Stimulated activated naive B cell treated with anti-CD40 and anti-IgM and Interleukin-4, amounts not matched to agents 10 μg/mL and 1 μg/mL and 100 μg/mL, for 72 hours (primary cell): ENCODE results near the gene NBAS.
"Not testable (repeated sequence)": the region's sequence is repeated elsewhere in the genome, so short reads cannot be mapped to it uniquely, and the experiment has no call there.

Source experiments
- ATAC-seq, 2 donors: fragments of 150-1000 bp; cut with Tn5 transposase; replicated peaks; 2 replicates each; pipeline ENCODE4 v1.10.0; 2021; ENCODE audit warnings: moderate library complexity in 1 of 2
- DNase-seq: peaks from one replicate; pipeline ENCODE4 v3.0.0; 2021
- H3K27ac Mint-ChIP-seq: one replicate; pipeline ENCODE4 v1.8.0; 2022; ENCODE audit warnings: mild to moderate bottlenecking, mixed read lengths
- H3K27me3 Mint-ChIP-seq, 2 donors: one replicate each; pipeline ENCODE4 v1.8.0; 2022; ENCODE audit warnings: mixed read lengths in 2 of 2
- H3K36me3 Mint-ChIP-seq, 2 donors: one replicate each; pipeline ENCODE4 v1.8.0; 2022; ENCODE audit warnings: mixed read lengths in 2 of 2, mild to moderate bottlenecking in 1 of 2
- H3K4me1 Mint-ChIP-seq, 2 donors: one replicate each; pipeline ENCODE4 v1.8.0; 2022; ENCODE audit warnings: mixed read lengths in 2 of 2, mild to moderate bottlenecking in 1 of 2
- H3K4me3 Mint-ChIP-seq, 2 donors: one replicate each; pipeline ENCODE4 v1.8.0; 2022; ENCODE audit warnings: mild to moderate bottlenecking in 2 of 2, mixed read lengths in 2 of 2, moderate library complexity in 1 of 2
- H3K9me3 Mint-ChIP-seq, 2 donors: one replicate each; pipeline ENCODE4 v1.8.0; 2022; ENCODE audit warnings: mixed read lengths in 2 of 2, mild to moderate bottlenecking in 1 of 2

NBAS gene

DNA sequence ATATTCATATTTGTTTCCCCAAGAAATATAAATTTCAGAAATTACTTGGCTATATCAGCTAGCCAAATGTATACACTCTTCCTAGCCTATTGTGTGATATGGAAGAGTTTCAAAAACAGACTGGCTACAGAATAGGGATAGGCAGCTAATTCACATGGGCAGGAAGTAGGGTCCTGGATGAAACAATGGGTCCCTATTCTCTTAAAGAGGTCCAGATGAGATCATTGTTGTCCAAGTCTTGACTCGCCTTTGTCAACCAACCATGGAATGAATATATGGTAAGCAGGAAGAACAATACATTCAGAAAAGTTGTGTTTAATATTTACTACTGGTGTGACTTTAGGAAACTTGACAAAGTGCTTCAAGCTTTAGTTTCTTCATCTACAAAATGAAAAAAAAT lies 319.9 kb downstream of the NBAS start:
- no peak overlapping the region for H3K27ac Mint-ChIP-seq
- H3K27me3 Mint-ChIP-seq: no peaks in the 10 kb centered on the region
- H3K4me3 Mint-ChIP-seq: no peak overlapping the region
- no peak for ATAC-seq
- no peaks in the 10 kb centered on the region for H3K4me1 Mint-ChIP-seq
- DNase-seq: no peak
- peaks cover 2 to 4% of the 10 kb centered on the region in 2 donors for H3K9me3 Mint-ChIP-seq
- peaks cover 18 to 29% of the 10 kb centered on the region in 2 donors for H3K36me3 Mint-ChIP-seq

DNA sequence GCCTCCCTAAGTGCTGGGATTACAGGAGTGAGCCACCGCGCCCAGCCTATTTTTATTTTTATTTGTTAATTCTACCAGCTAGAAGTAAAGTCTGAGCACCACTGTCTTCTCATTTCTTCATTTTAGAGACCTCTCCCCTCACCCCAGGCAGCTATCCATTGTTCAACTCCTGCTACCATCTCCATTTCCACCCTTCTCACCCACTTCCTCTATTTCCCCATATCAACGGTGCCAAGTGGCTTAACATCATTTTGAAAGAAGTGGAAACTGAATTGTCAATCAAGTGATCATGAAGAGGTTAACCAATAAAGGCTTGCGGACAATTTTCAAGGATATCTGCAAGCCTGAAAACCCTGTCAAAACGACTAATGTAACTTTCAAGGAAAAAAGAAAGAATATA lies 323.1 kb downstream of the NBAS start:
- Mint-ChIP-seq H3K4me1 (no peaks in the 10 kb centered on the region), H3K4me3 (no peak overlapping the region), H3K27ac (no peak overlapping the region), H3K27me3 (no peaks in the 10 kb centered on the region), H3K36me3 (peaks cover 19 to 36% of the 10 kb centered on the region in 2 donors), H3K9me3 (peaks cover 2 to 4% of the 10 kb centered on the region in 2 donors)
- DNase-seq: no peak
- no peak for ATAC-seq

DNA sequence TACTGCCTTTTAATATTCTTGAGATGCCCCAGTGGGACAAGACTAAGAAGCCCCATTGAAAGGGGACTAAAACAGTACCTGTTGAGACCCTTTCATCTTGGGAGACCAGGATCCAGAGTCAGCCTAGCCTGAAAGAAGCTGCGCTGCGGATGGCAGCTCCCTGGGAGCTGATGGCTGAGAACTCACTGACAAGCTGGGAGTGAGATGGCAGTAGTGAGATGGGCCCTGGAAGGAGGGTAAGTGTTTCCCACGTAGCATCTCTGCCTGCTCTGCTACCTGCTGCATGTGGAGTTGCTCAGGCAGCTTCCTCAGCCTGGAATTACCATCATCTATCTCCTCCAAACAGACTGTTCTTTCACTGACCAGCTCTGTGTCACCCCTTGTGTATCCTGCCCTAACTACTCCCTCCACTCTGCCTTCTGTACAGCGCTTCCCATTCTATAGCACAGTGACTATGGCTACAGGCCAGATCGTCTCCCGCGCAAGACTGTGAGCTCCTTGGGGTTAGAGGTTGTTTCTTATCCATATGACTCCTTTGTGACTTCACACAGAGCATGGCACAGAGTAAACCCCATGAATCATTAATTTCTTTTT lies 330.4 kb downstream of the NBAS start:
- ATAC-seq: no peak
- no peak for DNase-seq
- Mint-ChIP-seq H3K4me3 (no peak overlapping the region), H3K27ac (no peak overlapping the region), H3K27me3 (no peaks in the 10 kb centered on the region), H3K4me1 (no peaks in the 10 kb centered on the region), H3K9me3 (peaks cover 0 to 5% of the 10 kb centered on the region in 2 donors), H3K36me3 (peaks cover 35 to 62% of the 10 kb centered on the region in 2 donors)

DNA sequence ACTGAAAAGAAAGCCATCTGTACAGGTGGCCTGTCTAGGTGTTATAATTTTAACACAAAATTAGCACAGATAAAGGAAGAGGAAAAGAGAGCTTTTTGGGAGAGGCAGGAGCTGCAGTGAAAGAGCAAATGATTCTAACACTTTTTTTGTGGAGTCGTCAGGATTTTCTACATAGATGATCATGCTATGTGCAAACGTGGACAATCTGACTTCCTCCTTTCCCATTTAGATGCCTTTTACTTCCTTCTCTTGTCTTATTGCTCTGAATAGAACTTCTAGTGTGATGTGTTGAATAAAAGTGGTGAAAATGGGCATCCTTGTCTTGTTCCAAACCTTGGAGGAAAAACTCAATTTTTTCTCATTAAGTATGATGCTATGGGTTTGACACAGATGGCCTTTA lies 334.5 kb downstream of the NBAS start:
- peaks cover 35 to 70% of the 10 kb centered on the region in 2 donors for H3K36me3 Mint-ChIP-seq
- DNase-seq (no peak), ATAC-seq (no peak)
- H3K27ac Mint-ChIP-seq: no peak overlapping the region
- H3K9me3 Mint-ChIP-seq: peaks cover 0 to 5% of the 10 kb centered on the region in 2 donors
- H3K4me3 Mint-ChIP-seq: no peak overlapping the region
- no peaks in the 10 kb centered on the region for H3K4me1 Mint-ChIP-seq
- no peaks in the 10 kb centered on the region for H3K27me3 Mint-ChIP-seq

DNA sequence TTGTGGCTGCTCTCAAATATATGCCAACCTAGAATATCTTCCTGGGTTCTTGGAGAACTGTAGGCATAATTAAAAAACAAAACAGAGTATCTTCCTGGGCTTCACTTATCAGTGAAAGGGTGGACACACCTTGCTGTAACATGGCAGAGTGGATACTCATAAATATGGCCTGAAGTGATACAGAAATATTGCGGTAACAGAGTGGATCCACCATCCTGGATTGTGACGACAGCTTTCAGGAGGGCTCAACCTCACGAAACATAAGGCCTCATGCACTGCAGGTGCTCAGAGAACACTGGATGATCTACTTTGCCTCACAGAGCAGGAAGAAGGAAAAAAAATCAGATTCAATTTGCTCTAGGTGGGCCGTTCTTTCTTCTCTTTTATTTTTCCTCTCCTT lies 336.0 kb downstream of the NBAS start:
- ATAC-seq: no peak

DNA sequence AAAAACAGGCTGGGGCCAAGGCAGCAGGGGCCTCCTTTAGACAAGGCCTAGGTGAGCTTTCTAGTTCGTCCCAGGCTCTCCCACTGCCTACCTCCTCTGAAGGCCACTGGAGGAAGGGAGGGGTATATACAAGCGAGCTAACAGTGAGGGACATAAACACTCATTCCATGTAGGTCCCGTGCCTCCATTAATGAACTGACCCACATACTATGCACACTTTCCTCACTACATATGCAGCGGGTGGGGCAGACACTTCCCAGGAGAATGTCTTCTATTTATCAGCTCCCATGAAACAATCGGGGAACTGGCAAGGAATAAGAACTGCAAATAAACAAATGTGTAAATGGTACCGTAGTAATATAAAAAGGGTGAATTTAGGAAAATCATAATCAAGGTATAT lies 336.5 kb downstream of the NBAS start:
- Mint-ChIP-seq H3K9me3 (peaks cover 0 to 5% of the 10 kb centered on the region in 2 donors), H3K27me3 (no peaks in the 10 kb centered on the region), H3K27ac (no peak overlapping the region), H3K36me3 (peaks cover 32 to 57% of the 10 kb centered on the region in 2 donors), H3K4me3 (no peak overlapping the region), H3K4me1 (no peaks in the 10 kb centered on the region)
- DNase-seq (no peak), ATAC-seq (no peak)

More for the DNA sequence above, 336.0 kb downstream of the NBAS start:
- no peaks in the 10 kb centered on the region for H3K4me1 Mint-ChIP-seq
- no peak overlapping the region for H3K4me3 Mint-ChIP-seq
- H3K27ac Mint-ChIP-seq: no peak overlapping the region
- peaks cover 0 to 5% of the 10 kb centered on the region in 2 donors for H3K9me3 Mint-ChIP-seq
- no peak for DNase-seq
- H3K27me3 Mint-ChIP-seq: no peaks in the 10 kb centered on the region
- H3K36me3 Mint-ChIP-seq: peaks cover 35 to 62% of the 10 kb centered on the region in 2 donors

DNA sequence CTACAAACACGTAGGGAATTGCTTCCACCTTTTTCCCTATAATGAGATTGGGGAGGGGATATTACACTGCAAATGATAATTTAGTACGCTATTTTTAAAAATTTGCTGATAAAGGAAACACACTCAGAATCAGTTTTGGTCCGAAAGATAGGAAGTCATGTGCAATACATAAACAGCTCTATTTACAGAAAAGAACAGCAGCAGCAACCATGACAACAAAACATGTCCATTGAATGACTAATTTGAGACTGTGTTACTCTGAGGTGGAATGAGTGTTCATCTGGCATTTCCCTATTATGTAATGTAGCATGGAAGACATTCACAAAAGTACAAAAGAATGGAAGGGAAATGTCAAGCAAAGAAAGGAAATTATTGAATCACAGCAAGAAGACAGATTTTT lies 337.2 kb downstream of the NBAS start:
- peaks cover 29 to 53% of the 10 kb centered on the region in 2 donors for H3K36me3 Mint-ChIP-seq
- no peak overlapping the region for H3K4me3 Mint-ChIP-seq
- H3K27ac Mint-ChIP-seq: peak overlapping the region; percentile 22
- peaks cover 0 to 5% of the 10 kb centered on the region in 2 donors for H3K9me3 Mint-ChIP-seq
- H3K4me1 Mint-ChIP-seq: no peaks in the 10 kb centered on the region
- H3K27me3 Mint-ChIP-seq: no peaks in the 10 kb centered on the region
- ATAC-seq: no peak
- no peak for DNase-seq

DNA sequence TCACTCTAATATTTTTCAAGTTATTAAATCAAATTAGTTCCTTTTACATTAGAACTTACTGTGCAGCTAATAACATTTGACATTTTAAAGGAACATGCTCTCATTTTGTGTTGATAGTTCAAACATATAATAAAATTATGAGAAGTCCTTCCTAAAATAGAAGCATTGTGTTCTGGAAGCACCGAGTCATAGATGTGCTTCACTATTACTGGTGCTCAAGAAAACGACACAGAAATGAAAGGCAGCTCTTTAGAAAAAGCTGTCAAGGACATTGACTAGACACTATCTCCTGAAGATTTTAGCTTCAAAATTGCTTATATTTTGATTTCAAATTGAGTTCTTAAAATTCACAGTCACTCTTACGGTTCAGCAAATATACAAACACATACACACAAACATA lies 338.3 kb downstream of the NBAS start:
- H3K36me3 Mint-ChIP-seq: peaks cover 18 to 50% of the 10 kb centered on the region in 2 donors
- no peak for DNase-seq
- H3K9me3 Mint-ChIP-seq: peaks cover 0 to 1% of the 10 kb centered on the region in 2 donors
- no peak overlapping the region for H3K4me3 Mint-ChIP-seq
- H3K27me3 Mint-ChIP-seq: no peaks in the 10 kb centered on the region
- no peaks in the 10 kb centered on the region for H3K4me1 Mint-ChIP-seq
- H3K27ac Mint-ChIP-seq: no peak overlapping the region
- ATAC-seq: no peak

DNA sequence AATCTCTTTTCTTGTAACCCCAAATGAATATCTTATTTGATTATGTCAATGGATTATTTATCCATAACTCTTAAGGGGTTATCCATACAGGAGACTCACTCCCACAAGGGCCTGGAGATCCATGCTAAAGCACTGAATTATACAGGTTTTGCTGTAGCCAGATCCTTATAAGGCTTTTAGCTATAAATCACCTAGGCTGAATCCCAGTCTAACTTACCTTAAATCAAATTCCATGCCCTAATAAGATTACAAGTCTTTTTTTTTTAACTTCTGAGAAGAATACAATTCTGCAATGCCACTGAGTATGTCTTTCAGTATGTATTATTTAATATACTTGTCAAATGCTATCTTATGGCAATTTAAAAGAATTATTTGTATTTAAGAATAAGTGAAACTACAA lies 340.5 kb downstream of the NBAS start:
- H3K4me3 Mint-ChIP-seq: no peak overlapping the region
- no peaks in the 10 kb centered on the region for H3K27me3 Mint-ChIP-seq
- no peaks in the 10 kb centered on the region for H3K9me3 Mint-ChIP-seq
- no peak overlapping the region for H3K27ac Mint-ChIP-seq
- H3K4me1 Mint-ChIP-seq: no peaks in the 10 kb centered on the region
- DNase-seq: no peak
- ATAC-seq: no peak
- H3K36me3 Mint-ChIP-seq: peaks cover 21 to 54% of the 10 kb centered on the region in 2 donors

DNA sequence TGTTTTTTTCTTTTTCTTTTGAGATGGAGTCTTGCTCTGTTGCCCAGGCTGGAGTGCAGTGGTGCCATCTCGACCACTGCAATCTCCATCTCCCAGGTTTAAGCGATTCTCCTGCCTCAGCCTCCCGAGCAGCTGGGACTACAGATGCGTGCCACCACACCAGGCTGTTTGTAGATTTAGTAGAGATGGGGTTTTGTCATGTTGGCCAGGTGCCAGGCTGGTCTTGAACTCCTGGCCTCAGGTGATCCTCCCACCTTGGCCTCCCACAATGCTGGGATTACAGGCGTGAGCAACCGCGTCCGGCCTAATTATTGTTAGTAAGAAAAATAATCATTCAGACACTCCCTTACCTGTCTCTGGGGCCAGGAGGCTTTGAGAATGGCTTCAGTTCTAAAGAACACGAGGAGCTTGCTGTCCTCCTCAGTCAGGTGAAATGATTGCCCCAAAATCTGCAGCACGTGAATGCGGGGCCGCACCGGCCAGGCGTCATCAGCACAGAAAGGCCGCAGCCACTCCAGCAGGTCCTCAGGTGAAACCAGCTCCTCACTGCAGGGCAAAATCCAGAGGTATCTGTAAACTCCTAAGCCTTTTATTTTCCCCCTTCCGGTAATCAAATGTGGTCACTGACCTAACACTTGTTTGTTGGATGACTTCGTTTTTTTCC lies 342.6 kb downstream of the NBAS start:
- no peak overlapping the region for H3K4me3 Mint-ChIP-seq
- no peaks in the 10 kb centered on the region for H3K4me1 Mint-ChIP-seq
- no peak for DNase-seq
- H3K27ac Mint-ChIP-seq: no peak overlapping the region
- H3K9me3 Mint-ChIP-seq: no peaks in the 10 kb centered on the region
- no peaks in the 10 kb centered on the region for H3K27me3 Mint-ChIP-seq
- peaks cover 24 to 52% of the 10 kb centered on the region in 2 donors for H3K36me3 Mint-ChIP-seq
- ATAC-seq: no peak

DNA sequence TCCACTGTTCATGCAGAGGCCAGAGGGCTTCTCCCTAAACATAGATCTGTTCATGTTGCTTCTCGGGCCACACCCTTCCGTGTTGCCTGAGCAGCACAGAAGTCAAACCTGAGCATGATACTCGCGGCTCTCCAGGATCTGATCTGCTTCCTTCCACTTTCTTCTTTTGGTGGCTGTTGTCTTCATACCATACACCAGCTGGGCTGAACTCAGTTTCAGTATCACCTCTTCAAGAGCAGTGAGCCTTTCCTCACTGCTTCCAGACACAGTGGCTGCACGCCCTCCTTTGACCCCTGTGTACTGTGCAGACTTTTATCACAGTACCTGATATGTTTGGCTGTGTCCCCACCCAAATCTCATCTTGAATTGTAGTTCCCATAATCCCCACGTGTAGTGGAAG lies 348.9 kb downstream of the NBAS start:
- no peaks in the 10 kb centered on the region for H3K27me3 Mint-ChIP-seq
- DNase-seq: no peak
- no peak overlapping the region for H3K4me3 Mint-ChIP-seq
- no peak for ATAC-seq
- no peaks in the 10 kb centered on the region for H3K4me1 Mint-ChIP-seq
- H3K9me3 Mint-ChIP-seq: peaks cover 6 to 17% of the 10 kb centered on the region in 2 donors
- H3K27ac Mint-ChIP-seq: no peak overlapping the region
- peaks cover 62 to 90% of the 10 kb centered on the region in 2 donors for H3K36me3 Mint-ChIP-seq

DNA sequence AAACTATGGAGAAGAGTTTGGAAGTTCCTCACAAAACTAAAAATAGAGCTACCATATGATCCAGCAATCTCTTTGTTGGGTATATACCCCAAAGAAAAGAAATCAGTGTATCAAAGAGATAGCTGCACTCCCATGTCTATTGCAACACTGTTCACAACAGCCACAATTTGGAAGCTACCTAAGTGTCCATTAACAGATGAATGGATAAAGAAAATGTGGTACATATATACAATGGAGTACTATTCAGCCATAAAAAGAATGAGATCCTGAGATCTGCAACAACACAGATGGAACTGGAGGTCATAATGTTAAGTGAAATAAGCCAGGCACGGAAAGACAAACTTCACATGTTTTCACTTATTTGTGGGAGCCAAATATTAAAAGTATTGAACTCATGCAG lies 350.6 kb downstream of the NBAS start:
- H3K4me3 Mint-ChIP-seq, H3K4me1 Mint-ChIP-seq, DNase-seq, H3K27ac Mint-ChIP-seq, ATAC-seq, H3K27me3 Mint-ChIP-seq: not testable (repeated sequence)
- H3K36me3 Mint-ChIP-seq: peaks cover 67 to 90% of the 10 kb centered on the region in 2 donors
- peaks cover 14 to 20% of the 10 kb centered on the region in 2 donors for H3K9me3 Mint-ChIP-seq

DNA sequence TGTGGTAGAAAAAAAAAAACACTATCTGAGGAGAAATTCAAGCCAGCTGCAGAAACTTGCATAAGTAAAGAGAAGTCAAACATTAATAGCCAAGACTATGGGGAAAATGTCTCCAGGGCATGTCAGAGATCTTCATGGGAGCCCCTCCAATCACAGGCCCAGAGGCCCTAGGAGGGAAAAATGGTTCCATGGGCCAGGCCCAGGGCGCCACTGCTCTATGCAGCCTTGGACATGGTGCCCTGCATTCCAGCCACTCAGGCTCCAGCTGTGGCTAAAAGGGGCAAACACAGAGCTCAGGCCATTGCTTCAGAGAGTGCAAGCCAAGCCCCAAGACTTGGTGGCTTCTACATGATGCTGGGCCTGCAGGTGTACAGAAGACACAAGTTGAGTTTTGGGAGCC lies 354.7 kb downstream of the NBAS start:
- H3K36me3 Mint-ChIP-seq: peaks cover 52 to 79% of the 10 kb centered on the region in 2 donors
- no peak overlapping the region for H3K27ac Mint-ChIP-seq
- H3K27me3 Mint-ChIP-seq: no peaks in the 10 kb centered on the region
- no peak for ATAC-seq
- H3K4me1 Mint-ChIP-seq: peaks cover 0 to 3% of the 10 kb centered on the region in 2 donors
- no peak overlapping the region for H3K4me3 Mint-ChIP-seq
- no peak for DNase-seq
- peaks cover 12 to 18% of the 10 kb centered on the region in 2 donors for H3K9me3 Mint-ChIP-seq

DNA sequence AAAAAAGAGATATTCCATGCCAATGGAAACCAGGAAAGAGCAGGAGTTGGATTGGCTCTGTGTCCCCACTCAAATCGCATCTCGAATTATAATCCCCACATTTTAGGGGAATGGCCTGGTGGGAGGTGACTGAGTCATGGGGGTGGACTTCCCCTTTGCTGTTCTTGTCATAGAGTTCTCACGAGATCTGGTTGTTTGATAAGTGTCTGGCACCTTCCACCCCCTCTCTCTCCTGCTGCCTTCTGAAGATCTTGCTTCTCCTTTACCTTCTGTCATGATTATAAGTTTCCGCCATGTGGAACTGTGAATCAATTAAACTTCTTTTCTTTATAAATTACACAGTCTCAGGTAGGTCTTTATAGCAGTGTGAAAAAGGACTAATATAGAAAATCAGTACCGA lies 355.6 kb downstream of the NBAS start:
- no peak overlapping the region for H3K4me3 Mint-ChIP-seq
- ATAC-seq: no peak
- no peaks in the 10 kb centered on the region for H3K27me3 Mint-ChIP-seq
- H3K36me3 Mint-ChIP-seq: peaks cover 49 to 72% of the 10 kb centered on the region in 2 donors
- H3K4me1 Mint-ChIP-seq: peaks cover 0 to 3% of the 10 kb centered on the region in 2 donors
- peaks cover 12 to 15% of the 10 kb centered on the region in 2 donors for H3K9me3 Mint-ChIP-seq
- no peak for DNase-seq
- no peak overlapping the region for H3K27ac Mint-ChIP-seq

DNA sequence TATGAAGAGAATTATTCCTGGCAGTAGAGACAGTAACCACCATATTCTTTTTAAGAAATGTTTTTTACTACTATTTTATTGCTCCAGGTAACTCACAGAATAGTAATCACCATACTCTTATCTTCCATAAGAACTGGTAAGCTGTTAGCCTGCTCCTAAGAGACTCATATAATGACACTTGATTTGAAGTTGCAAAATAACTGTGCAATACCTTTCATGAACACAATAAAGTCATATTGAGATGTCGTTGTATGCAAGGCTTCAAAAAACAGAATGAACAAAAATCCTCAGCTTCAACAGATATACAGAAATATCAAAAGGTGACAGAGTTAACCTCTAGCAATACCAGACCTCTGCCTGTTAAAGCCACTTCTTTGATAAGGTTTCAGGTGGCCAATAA lies 360.1 kb downstream of the NBAS start:
- H3K4me1 Mint-ChIP-seq: peaks cover 0 to 3% of the 10 kb centered on the region in 2 donors
- no peaks in the 10 kb centered on the region for H3K27me3 Mint-ChIP-seq
- no peak overlapping the region for H3K4me3 Mint-ChIP-seq
- no peak for ATAC-seq
- peaks cover 21 to 37% of the 10 kb centered on the region in 2 donors for H3K36me3 Mint-ChIP-seq
- peaks cover 7 to 8% of the 10 kb centered on the region in 2 donors for H3K9me3 Mint-ChIP-seq
- no peak overlapping the region for H3K27ac Mint-ChIP-seq
- no peak for DNase-seq
